HG03342 (cell line): ENCODE data around the gene PLAC1.

Experiments used
- ATAC-seq: cut with Tn5 transposase; IDR thresholded peaks from one replicate; pipeline ENCODE4 v1.9.1; 2021; ENCODE audit warnings: mild to moderate bottlenecking, moderate library complexity; ENCODE audit not compliant: unreplicated experiment

Gene PLAC1

GRCh38 chrX:134658002-134658759 lies at the start of gene PLAC1:
TSS of gene PLAC1 (minus strand) at chrX:134658471. CDS start at chrX:134566682, 91,789 bp downstream.
- no peak for ATAC-seq

GRCh38 chrX:134706138-134706537 lies 47.9 kb upstream of the PLAC1 start:
- no peak for ATAC-seq

GRCh38 chrX:134695999-134696398 lies 37.7 kb upstream of the PLAC1 start:
- no peak for ATAC-seq

GRCh38 chrX:134694333-134695322 lies 36.4 kb upstream of the PLAC1 start:
- ATAC-seq, result no peak

- no peak for ATAC-seq
Observed at GRCh38 chrX:134693644-134694043, 35.4 kb upstream of the PLAC1 start.

GRCh38 chrX:134692990-134693389 lies 34.7 kb upstream of the PLAC1 start:
- no peak for ATAC-seq

GRCh38 chrX:134692233-134692632 lies 34.0 kb upstream of the PLAC1 start:
- ATAC-seq, result no peak

- no peak for ATAC-seq
Observed at GRCh38 chrX:134691453-134691852, 33.2 kb upstream of the PLAC1 start.

GRCh38 chrX:134688839-134689238 lies 30.6 kb upstream of the PLAC1 start:
- no peak for ATAC-seq

- ATAC-seq, result no peak
Observed at GRCh38 chrX:134688031-134688823, 30.0 kb upstream of the PLAC1 start.

- no peak for ATAC-seq
Observed at GRCh38 chrX:134685668-134686067, 27.4 kb upstream of the PLAC1 start.

GRCh38 chrX:134684956-134685355 lies 26.7 kb upstream of the PLAC1 start:
- ATAC-seq, result no peak

- ATAC-seq, result no peak
Observed at GRCh38 chrX:134683351-134684005, 25.2 kb upstream of the PLAC1 start.

- ATAC-seq, result no peak
Observed at GRCh38 chrX:134682081-134682480, 23.8 kb upstream of the PLAC1 start.

GRCh38 chrX:134679644-134680043 lies 21.4 kb upstream of the PLAC1 start:
- no peak for ATAC-seq

- no peak for ATAC-seq
Observed at GRCh38 chrX:134679221-134679620, 20.9 kb upstream of the PLAC1 start.

GRCh38 chrX:134677332-134677731 lies 19.1 kb upstream of the PLAC1 start:
- ATAC-seq, result no peak

GRCh38 chrX:134676436-134676835 lies 18.2 kb upstream of the PLAC1 start:
- ATAC-seq, result no peak

GRCh38 chrX:134673123-134673522 lies 14.9 kb upstream of the PLAC1 start:
- no peak for ATAC-seq

GRCh38 chrX:134672101-134672500 lies 13.8 kb upstream of the PLAC1 start:
- ATAC-seq, result no peak
